ENCODE measurements around the gene DHRS7C. TPM values are rescaled to one million over a fixed set of nuclear protein-coding genes. Genes with fewer than 3 reads are reported as not detected.

DHRS7C gene
- polyA plus RNA-seq, 3 donors, result not detected

GRCh38 chr17:9824797-9825338, 33.5 kb upstream of the DHRS7C start:
- H3K79me2 ChIP-seq (ENCODE audit: insufficient read depth, low read length), result no peaks in the 10 kb centered on the region
- H2AFZ ChIP-seq (ENCODE audit: insufficient read depth, low read depth, low read length, poor library complexity, severe bottlenecking), result no peak overlapping the region
- 86% methylated on average over 7 of the region's 8 CpGs for WGBS (ENCODE audit: insufficient coverage)
- H3K27ac ChIP-seq (ENCODE audit: low read depth in 1 of 2, low read length in 2 of 2), result no peak overlapping the region
- H3K9me3 Mint-ChIP-seq, result no peaks in the 10 kb centered on the region
- no peak for DNase-seq
- no peaks in the 10 kb centered on the region for H3K27me3 ChIP-seq (ENCODE audit: control insufficient read depth in 2 of 2, insufficient read depth in 2 of 2, low read length in 2 of 2)
- no peaks in the 10 kb centered on the region for H3K36me3 Mint-ChIP-seq
- no peak overlapping the region for H3K4me3 ChIP-seq (replicated peaks in 1 of 3; ENCODE audit: low read depth in 2 of 3, low read length in 3 of 3)
- no peaks in the 10 kb centered on the region for H3K9me3 ChIP-seq (replicated peaks in 1 of 2; ENCODE audit: control insufficient read depth in 1 of 2, insufficient read depth in 1 of 2, low read length in 2 of 2)
- peak overlapping the region in 1 of 7 donors; percentile 4 for H3K27ac Mint-ChIP-seq
- H3K36me3 ChIP-seq (replicated peaks in 1 of 2; ENCODE audit: control insufficient read depth in 1 of 2, insufficient read depth in 2 of 2, low read length in 2 of 2), result no peaks in the 10 kb centered on the region
- no peaks in the 10 kb centered on the region for H3K4me1 ChIP-seq (ENCODE audit: control insufficient read depth in 1 of 2, insufficient read depth in 2 of 2, low read length in 2 of 2)
- no peaks in the 10 kb centered on the region for H4K20me1 ChIP-seq (ENCODE audit: insufficient read depth, low read length)
- H3K4me2 ChIP-seq (replicated peaks; ENCODE audit: extremely low read depth, low read length, poor library complexity, severe bottlenecking), result no peak overlapping the region
- no peaks in the 10 kb centered on the region for H3K4me1 Mint-ChIP-seq
- H3K9ac ChIP-seq (ENCODE audit: insufficient read depth, low read length, poor library complexity, severe bottlenecking), result no peak overlapping the region
- TF ChIP-seq, protein P1, sequence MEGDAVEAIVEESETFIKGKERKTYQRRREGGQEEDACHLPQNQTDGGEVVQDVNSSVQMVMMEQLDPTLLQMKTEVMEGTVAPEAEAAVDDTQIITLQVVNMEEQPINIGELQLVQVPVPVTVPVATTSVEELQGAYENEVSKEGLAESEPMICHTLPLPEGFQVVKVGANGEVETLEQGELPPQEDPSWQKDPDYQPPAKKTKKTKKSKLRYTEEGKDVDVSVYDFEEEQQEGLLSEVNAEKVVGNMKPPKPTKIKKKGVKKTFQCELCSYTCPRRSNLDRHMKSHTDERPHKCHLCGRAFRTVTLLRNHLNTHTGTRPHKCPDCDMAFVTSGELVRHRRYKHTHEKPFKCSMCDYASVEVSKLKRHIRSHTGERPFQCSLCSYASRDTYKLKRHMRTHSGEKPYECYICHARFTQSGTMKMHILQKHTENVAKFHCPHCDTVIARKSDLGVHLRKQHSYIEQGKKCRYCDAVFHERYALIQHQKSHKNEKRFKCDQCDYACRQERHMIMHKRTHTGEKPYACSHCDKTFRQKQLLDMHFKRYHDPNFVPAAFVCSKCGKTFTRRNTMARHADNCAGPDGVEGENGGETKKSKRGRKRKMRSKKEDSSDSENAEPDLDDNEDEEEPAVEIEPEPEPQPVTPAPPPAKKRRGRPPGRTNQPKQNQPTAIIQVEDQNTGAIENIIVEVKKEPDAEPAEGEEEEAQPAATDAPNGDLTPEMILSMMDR (IDR thresholded peaks at IDR 0.05), result no peak
- H3K27me3 Mint-ChIP-seq (ENCODE audit: low read depth in 3 of 3), result peaks cover 3 to 13% (median 7%) of the 10 kb centered on the region in 3 donors
- no peak overlapping the region for H3K4me3 Mint-ChIP-seq
- intact Hi-C loops (cut with micrococcal nuclease), result no loop called here

- no peaks in the 10 kb centered on the region for H3K79me2 ChIP-seq (ENCODE audit: insufficient read depth, low read length)
- Mint-ChIP-seq H3K27ac (no peak overlapping the region), H3K27me3 (ENCODE audit: low read depth in 3 of 3) (peaks cover 3 to 13% (median 7%) of the 10 kb centered on the region in 3 donors), H3K4me1 (no peaks in the 10 kb centered on the region), H3K36me3 (no peaks in the 10 kb centered on the region), H3K4me3 (no peak overlapping the region), H3K9me3 (no peaks in the 10 kb centered on the region)
- H4K20me1 ChIP-seq (ENCODE audit: insufficient read depth, low read length), result no peaks in the 10 kb centered on the region
- no peaks in the 10 kb centered on the region for H3K4me1 ChIP-seq (ENCODE audit: control insufficient read depth in 1 of 2, insufficient read depth in 2 of 2, low read length in 2 of 2)
- 80% methylated on average over 1 of the region's 4 CpGs for WGBS (ENCODE audit: insufficient coverage)
- no peaks in the 10 kb centered on the region for H3K9me3 ChIP-seq (replicated peaks in 1 of 2; ENCODE audit: control insufficient read depth in 1 of 2, insufficient read depth in 1 of 2, low read length in 2 of 2)
- no peaks in the 10 kb centered on the region for H3K36me3 ChIP-seq (replicated peaks in 1 of 2; ENCODE audit: control insufficient read depth in 1 of 2, insufficient read depth in 2 of 2, low read length in 2 of 2)
- no peak overlapping the region for H3K4me3 ChIP-seq (replicated peaks in 1 of 3; ENCODE audit: low read depth in 2 of 3, low read length in 3 of 3)
- H3K27me3 ChIP-seq (ENCODE audit: control insufficient read depth in 2 of 2, insufficient read depth in 2 of 2, low read length in 2 of 2), result no peaks in the 10 kb centered on the region
- H3K9ac ChIP-seq (ENCODE audit: insufficient read depth, low read length, poor library complexity, severe bottlenecking), result no peak overlapping the region
- TF ChIP-seq, protein P1 (IDR thresholded peaks at IDR 0.05), result no peak
- no peak overlapping the region for H2AFZ ChIP-seq (ENCODE audit: insufficient read depth, low read depth, low read length, poor library complexity, severe bottlenecking)
- H3K4me2 ChIP-seq (replicated peaks; ENCODE audit: extremely low read depth, low read length, poor library complexity, severe bottlenecking), result no peak overlapping the region
- no peak overlapping the region for H3K27ac ChIP-seq (ENCODE audit: low read depth in 1 of 2, low read length in 2 of 2)
- no peak for DNase-seq
- intact Hi-C loops (cut with micrococcal nuclease), result no loop called here
Observed at GRCh38 chr17:9824094-9824493, 32.7 kb upstream of the DHRS7C start.

Data from CD14-positive monocyte (primary cell).